Rectal smooth muscle tissue (tissue), 1 donor: ENCODE measurements around the gene SULF2.

ENCODE experiments used
- H3K27ac ChIP-seq: one replicate; pipeline ENCODE4 v1.7.0; 2013; ENCODE audit warnings: low read depth, low read length, inconsistent platforms
- H3K27me3 ChIP-seq: one replicate; pipeline ENCODE4 v1.7.0; 2013; ENCODE audit warnings: low read length; ENCODE audit not compliant: control insufficient read depth, insufficient read depth
- H3K36me3 ChIP-seq: one replicate; pipeline ENCODE4 v1.7.0; 2013; ENCODE audit warnings: low read length; ENCODE audit not compliant: control insufficient read depth, insufficient read depth
- H3K4me1 ChIP-seq: one replicate; pipeline ENCODE4 v1.7.0; 2013; ENCODE audit warnings: low read length; ENCODE audit not compliant: control insufficient read depth, insufficient read depth
- H3K4me3 ChIP-seq: one replicate; pipeline ENCODE4 v1.7.0; 2013; ENCODE audit warnings: low read length
- H3K9ac ChIP-seq: one replicate; pipeline ENCODE4 v1.7.0; 2013; ENCODE audit warnings: low read length

The SULF2 gene

DNA sequence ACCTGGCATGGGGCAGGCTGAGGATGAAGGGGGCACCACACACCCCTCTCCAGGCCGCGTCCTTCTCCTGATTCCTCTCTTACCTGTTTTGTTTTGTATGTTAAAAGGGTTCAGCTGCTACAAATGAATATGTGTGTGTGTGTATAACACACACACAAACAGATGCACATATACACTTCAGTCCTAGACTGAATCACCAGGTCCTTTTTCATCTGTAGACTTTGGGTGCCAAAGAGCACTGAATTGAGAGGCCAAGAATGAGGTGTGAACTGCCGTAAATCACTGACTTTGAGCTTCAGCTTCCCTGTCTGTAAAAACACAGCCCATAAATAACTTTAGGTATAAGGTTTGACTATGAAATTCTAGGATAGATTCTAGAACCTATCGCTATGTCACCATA is 40.5 kb downstream of the SULF2 start:
- no peak overlapping the region for H3K9ac ChIP-seq
- H3K27ac ChIP-seq, result no peak overlapping the region
- no peaks in the 10 kb centered on the region for H3K4me1 ChIP-seq

DNA sequence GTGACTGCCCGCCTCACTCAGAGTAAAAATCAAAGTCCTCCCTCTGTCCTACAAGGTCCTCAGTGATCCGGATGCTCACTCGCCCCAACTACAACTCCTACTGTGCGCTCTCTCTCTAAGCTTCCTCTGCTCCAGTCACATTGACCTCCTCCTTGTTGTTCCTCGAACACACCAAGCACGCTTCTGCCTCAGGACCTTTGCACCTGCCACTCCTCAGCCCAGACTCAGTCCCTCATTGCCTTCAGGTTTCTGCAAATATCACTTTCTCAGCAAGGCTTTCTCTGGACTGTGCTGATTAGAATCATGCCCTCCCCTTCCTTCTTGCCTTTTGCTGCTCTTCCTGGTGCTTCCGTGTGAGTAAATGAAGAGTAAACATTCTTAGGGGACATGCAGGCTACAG is 41.6 kb downstream of the SULF2 start:
- H3K9ac ChIP-seq, result no peak overlapping the region
- no peaks in the 10 kb centered on the region for H3K27me3 ChIP-seq
- no peak overlapping the region for H3K4me3 ChIP-seq
- no peaks in the 10 kb centered on the region for H3K4me1 ChIP-seq
- H3K36me3 ChIP-seq, result no peaks in the 10 kb centered on the region
- no peak overlapping the region for H3K27ac ChIP-seq

More for the DNA sequence above, 40.5 kb downstream of the SULF2 start:
- H3K27me3 ChIP-seq, result no peaks in the 10 kb centered on the region
- no peaks in the 10 kb centered on the region for H3K36me3 ChIP-seq
- no peak overlapping the region for H3K4me3 ChIP-seq

DNA sequence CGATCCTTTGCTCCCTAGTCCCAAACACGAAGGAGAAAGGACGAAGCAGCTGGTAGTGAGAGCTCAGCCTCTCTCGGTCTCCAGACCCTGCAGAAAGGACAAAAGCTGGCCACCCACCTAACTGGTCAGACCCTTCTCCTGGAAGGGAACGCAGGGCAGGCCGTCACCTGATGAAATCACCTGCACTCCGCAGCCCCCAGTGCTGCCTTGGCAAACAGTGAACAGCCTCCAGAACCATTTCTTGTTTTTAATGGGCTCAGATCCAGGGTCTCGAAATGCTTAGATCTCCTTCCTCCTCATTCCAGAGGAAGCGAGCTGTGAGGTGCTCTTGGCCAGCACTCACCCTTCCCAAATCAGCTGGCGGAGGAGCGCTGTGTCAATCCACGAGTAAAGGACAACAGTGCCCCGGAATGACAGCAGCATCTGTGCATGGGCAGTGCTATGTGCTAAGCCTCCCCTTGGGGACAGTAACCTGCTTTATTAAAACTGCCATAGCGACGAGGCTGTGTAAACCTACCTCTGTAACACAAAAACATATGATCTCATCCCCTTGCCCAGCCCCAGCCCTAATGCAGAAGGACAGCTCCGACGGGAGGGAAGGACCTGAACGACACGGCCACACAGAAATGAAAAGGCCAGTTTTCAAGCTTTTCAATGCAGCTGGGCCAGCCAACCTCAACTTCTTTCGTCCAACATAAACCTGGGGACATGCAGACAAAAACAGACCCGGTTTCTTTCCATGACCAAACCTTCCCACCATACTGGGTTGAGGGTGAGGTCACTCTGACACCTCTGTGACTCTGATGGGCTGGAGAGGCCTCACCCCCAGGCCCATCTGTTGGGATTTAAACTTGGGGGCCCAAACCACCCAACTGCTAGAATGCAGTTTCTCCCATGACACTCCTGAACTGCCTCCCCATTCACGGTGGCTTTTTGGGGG is 43.3 kb downstream of the SULF2 start:
- Histone ChIP-seq H3K36me3 (no peaks in the 10 kb centered on the region), H3K27ac (no peak overlapping the region), H3K9ac (no peak overlapping the region), H3K4me1 (no peaks in the 10 kb centered on the region), H3K27me3 (no peaks in the 10 kb centered on the region), H3K4me3 (no peak overlapping the region)

DNA sequence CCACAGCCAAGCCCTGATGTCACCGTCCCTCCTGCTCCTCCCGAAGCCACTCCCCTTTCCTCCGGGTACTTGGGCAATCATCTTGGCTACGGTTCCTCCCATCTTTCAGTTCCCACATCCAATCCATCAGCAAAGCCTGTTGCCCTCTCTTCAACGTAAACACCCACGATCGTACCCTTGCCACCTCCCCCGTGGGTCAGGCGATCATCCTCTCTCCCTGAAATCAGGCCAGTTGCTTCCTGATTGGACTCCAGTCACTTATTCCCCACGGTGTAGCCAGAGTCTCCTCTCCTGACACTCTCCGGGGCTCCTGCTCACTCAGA is 44.5 kb downstream of the SULF2 start:
- Histone ChIP-seq H3K27ac (no peak overlapping the region), H3K4me1 (no peaks in the 10 kb centered on the region), H3K4me3 (no peak overlapping the region), H3K27me3 (no peaks in the 10 kb centered on the region), H3K9ac (no peak overlapping the region), H3K36me3 (no peaks in the 10 kb centered on the region)

DNA sequence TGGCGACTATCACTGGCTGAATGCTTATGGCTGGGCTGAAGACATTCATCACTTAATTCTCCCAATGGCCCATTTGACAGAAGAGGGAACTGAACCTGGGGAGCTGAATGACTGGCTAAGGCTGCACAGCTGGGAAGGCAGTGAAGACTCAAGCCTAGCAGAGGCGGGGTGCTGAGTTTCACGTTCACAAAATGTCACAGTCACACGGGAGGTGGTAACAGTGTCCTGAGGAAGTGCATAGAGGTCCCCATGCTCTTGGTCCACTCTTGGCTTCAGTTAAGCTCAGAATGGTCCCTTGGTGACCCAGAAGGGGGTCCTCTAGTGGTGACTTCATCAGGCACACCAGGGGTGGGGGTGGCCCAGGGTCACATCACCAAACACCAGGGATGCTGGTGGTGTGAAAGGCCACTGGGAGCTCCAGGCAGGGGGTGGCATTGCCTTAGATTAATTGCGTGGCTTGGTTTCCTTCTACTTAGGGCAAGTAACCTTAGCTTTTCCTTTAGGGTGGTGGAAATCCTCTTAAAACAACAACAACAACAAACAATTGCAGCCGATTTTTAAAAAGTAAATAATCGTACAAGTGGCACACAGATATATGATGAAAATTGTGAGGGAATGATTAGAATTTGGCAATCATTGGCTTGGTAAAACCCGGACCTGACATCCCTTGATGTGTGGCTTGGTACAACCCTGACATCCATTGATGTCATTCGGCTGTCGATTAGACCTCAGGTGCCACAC is 45.0 kb downstream of the SULF2 start:
- Histone ChIP-seq H3K27ac (no peak overlapping the region), H3K27me3 (no peaks in the 10 kb centered on the region), H3K4me3 (no peak overlapping the region), H3K36me3 (no peaks in the 10 kb centered on the region), H3K4me1 (no peaks in the 10 kb centered on the region), H3K9ac (no peak overlapping the region)

DNA sequence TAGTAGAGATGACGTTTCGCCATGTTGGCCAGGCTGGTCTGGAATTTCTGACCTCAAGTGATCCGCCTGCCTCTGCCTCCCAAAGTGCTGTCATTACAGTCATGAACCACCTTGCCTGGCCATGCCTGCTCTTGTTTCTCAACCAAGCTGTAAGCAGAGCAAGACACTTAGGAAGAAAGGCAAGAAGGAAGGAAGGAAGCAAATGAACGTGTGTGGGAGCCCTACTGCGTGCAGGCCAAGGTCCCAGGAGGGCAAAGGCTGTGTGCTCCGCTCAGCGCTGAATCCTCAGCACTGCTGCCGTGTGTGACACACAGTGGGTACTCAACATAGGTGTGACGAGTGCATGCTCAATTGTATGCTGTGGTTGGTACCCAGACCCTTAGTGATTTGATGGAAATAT is 47.4 kb downstream of the SULF2 start:
- H3K27ac ChIP-seq, result no peak overlapping the region
- H3K4me1 ChIP-seq, result no peaks in the 10 kb centered on the region
- H3K36me3 ChIP-seq, result no peaks in the 10 kb centered on the region
- H3K4me3 ChIP-seq, result no peak overlapping the region
- H3K9ac ChIP-seq, result no peak overlapping the region
- H3K27me3 ChIP-seq, result no peaks in the 10 kb centered on the region

DNA sequence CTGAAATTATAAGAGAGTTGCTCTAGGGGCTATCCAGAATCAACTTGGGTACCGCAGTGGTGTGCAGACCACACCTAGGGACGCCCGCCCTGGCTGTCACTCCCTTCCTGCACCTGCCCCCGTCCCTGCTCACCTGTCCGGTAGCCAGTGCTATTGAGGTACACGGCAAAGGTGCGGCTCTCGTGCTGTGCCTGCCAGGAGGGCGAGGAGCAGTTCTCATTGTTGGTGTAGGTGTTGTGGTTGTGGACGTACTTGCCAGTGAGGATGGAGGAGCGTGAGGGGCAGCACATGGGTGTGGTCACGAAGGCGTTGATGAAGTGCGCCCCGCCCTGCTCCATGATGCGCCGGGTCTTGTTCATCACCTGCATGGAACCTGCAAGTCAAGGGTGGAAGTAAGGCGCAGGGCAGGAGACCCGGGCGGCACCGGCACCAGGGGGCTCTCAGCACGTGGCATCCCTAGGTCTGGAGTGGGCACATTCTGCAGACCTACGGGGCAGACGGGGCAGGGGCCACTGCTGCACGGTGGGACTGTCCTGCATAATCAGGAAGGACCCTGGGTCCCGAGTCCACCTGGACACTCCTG is 48.6 kb downstream of the SULF2 start:
- no peaks in the 10 kb centered on the region for H3K36me3 ChIP-seq
- no peak overlapping the region for H3K27ac ChIP-seq
- H3K4me3 ChIP-seq, result no peak overlapping the region
- no peak overlapping the region for H3K9ac ChIP-seq
- no peaks in the 10 kb centered on the region for H3K4me1 ChIP-seq
- H3K27me3 ChIP-seq, result no peaks in the 10 kb centered on the region

DNA sequence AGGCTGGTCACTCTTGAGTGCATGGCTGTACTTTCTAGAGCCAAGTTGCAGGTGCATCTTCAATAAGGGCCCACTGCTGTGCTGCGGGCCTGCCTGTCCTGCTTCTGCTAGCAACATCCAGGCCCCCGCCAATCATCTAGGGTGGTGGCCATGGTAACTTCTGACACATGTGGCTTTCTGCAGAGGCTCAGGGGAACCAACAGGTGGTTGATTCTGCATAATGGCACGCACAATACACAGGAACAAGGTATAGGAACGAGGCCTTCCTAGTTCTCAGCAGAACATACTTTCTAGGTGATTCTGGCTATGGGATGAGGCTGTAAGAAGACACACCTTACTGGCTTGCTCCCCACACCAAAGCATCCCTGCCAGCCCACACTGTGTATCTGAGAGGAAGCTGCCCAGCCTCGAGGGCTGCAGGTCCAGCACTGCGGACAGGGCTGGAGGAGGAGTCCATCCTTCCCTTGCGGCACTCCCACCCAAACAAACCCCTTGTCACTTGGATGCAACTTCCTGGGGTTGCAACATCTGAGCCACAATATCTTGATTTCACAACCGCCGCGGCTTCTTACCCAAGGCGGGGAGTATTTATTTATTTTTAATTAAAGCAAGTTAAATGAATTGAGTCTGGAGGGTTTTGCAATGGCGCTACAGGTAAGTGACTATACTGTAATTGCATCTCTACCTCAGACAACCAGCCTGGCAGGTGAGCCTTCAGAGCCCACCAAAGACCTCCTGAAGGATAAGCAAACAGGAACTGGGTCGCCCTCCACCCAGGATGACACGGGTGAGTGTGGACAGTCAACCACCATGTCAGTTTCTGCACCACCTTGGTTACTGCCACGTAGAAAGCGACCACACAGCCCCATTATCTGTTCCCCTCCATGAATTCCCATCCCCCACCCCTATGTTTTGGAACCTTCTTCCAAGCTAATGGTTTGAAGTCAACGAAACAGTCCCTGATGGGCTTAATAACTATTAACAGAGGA is 49.6 kb downstream of the SULF2 start:
- Histone ChIP-seq H3K27ac (no peak overlapping the region), H3K4me3 (no peak overlapping the region), H3K9ac (no peak overlapping the region), H3K36me3 (no peaks in the 10 kb centered on the region), H3K4me1 (no peaks in the 10 kb centered on the region), H3K27me3 (no peaks in the 10 kb centered on the region)

DNA sequence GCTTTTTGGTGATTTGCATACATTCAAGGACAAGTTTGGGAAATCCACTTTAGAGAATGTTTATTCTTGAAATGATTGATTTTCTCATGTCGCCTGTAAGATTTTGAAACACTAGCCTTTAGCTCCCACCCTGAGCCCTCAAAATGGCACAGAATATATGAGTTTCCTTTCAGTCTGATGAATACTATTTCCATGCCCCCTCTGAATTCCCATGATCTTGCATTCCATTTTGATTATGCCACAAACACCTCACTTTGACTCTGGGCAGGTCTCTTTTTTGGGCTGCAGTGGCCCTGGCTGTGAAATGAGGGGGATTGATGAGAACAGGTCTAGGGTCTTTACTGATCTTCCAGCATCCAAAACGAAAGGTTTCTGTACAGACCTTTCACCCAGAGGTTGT is 50.4 kb downstream of the SULF2 start:
- Histone ChIP-seq H3K27ac (no peak overlapping the region), H3K9ac (no peak overlapping the region), H3K4me1 (no peaks in the 10 kb centered on the region), H3K4me3 (no peak overlapping the region), H3K36me3 (no peaks in the 10 kb centered on the region), H3K27me3 (no peaks in the 10 kb centered on the region)

DNA sequence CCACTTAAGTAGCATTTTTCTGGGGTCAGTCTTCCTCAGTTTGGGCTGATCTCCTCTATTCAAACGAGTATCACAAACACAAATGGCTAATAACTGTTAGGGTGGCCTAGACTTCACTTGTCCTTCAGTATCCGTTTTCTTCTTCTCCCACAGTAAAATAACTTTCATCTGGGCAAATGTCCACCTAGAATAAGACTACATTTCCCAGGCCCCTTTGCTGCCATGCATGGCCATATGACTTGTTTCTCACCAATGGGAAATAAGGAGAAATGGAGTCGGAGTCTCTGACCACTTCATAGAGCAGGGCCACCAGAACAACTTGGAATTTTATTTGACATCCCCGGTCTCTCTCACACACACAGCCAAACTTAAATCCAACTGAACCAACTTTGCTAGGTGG is 51.4 kb downstream of the SULF2 start:
- Histone ChIP-seq H3K4me1 (no peaks in the 10 kb centered on the region), H3K27ac (no peak overlapping the region), H3K9ac (no peak overlapping the region), H3K36me3 (no peaks in the 10 kb centered on the region), H3K4me3 (no peak overlapping the region), H3K27me3 (no peaks in the 10 kb centered on the region)

DNA sequence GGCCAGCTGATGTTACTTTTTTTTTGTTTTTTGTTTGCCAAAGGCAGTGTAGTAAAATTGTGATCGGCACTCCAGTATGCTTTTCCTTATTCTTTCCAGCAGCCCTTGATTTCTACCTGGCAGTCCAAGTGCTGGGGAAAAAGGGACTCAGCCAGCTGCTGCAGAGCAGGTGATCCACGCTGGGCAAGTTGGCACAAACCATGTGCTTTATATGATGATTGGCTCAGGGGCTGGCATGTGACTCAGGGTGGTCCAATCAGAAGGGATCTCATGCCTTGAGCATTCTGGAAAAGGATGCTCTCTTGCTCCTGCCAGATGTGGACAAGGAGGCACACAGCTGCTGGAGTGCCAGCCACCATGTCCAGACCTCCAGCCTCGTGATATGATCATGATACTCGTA is 54.5 kb downstream of the SULF2 start:
- Histone ChIP-seq H3K4me1 (no peaks in the 10 kb centered on the region), H3K4me3 (no peak overlapping the region), H3K27me3 (no peaks in the 10 kb centered on the region), H3K36me3 (no peaks in the 10 kb centered on the region), H3K27ac (no peak overlapping the region), H3K9ac (no peak overlapping the region)

DNA sequence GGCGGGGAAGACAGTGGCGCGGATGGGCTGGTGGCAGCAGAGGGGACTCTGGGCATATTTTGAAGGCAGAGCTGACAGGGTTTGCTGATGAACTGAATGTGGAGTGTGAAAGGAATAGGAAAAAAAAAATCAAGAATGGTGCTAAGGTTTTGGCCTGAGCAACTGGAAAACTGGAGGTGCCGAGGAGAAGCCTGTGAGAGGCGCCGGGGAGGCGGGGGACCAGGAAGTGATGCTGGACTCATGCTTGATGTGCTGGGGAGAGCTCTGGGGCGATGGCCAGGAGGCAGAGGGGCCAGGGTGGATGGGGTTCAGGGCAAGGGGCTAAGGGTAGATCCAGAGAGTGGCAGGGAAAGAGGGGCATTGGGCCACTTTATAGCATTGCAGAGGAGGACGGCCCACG is 55.8 kb downstream of the SULF2 start:
- no peak overlapping the region for H3K4me3 ChIP-seq
- H3K27ac ChIP-seq, result no peak overlapping the region
- no peak overlapping the region for H3K9ac ChIP-seq
- H3K4me1 ChIP-seq, result peaks cover 2% of the 10 kb centered on the region
- H3K36me3 ChIP-seq, result no peaks in the 10 kb centered on the region
- H3K27me3 ChIP-seq, result no peaks in the 10 kb centered on the region
